Suppressor macrophage treated with lipopolysaccharide for 1 hour (primary cell): ENCODE results near the gene MAGI2.

Experiments
- DNase-seq, 3 donors: peaks; one replicate each; pipeline ENCODE4 v3.0.0-alpha.2; 2020 to 2022

Gene MAGI2

DNA sequence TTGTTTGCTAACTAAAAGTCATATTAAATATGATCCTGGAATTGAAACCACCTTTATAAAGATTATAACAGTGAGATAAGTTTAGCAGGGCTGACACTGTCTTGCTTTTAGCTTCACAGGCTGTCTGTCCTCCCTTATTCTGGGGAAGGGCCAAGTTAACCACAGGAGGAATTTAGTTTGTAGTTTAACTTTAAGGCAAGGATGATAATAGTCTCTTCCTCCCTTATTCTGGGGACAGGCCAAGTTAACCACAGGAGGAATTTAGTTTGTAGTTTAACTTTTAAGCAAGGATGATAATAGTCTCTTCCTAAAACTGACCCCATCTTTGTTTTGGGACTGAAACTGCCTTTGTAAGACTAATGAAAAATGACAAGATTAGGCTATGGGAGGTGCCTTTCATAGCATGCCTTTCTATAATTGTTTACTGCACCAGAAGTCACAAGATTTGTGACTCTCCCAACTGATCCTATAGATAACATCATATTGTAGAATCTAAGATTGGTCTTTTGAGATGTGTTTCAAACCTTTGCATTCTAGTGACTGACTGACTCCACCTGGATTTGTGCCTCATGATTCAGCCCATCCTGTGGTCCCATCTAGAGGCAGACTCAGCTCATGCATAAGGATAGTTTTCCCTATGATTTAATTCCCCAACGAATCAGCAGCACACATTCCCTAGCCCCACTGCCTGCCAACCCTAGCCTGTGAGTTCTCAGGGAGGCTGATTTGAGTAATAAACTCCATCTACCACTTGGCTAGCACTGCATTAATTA is 212.0 kb downstream of the MAGI2 start:
- DNase-seq = no peak

DNA sequence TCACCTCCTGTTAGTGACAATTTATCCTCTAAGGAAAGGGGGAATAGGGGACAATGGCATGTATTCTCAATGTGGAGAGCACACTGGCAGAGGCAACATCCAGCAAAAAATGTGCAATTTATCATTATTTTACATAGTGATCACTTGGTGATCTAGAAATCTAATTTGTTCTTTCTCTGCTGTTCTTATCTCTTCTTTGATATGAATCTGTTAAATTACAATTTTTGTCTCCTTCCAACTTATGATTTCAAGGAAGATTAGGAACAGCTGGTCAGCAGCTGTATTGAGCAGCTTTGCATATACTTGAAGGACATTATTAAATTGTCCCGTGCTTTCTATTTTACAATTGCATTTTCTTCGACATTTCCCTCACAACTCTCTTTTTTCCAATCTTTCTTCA is 213.1 kb downstream of the MAGI2 start:
- DNase-seq = no peak

DNA sequence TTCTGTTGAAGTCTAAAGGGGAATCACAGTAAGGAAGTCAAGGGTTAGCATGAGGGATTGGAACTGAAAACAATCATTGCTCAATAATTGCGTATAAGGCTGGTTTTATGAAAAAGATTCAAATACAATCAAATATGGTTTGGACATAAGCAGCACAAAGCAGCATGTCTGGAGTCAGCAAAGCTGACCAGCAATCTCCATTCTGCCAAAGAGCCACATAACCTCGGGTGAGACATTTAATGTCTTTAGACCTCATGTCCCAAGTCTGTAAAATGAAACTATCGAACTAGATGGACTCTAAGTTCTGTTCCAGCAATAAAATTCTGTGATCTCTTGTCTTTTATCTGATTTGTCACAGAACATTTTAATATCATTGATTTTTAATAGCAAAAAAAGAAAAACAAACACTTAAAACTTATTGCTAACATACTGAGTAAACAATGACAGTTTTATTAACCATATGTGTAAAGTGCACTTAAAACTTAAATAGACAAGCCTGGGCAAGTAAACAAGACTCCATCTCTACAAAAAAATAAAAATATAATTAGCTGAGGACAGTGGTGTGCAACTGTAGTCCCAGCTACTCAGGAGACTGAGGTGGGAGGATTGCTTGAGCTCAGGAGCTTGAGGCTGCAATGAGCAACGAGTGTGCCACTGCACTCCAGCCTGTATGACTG is 217.0 kb downstream of the MAGI2 start:
- no peak for DNase-seq

- no peak for DNase-seq
Measured at GRCh38 chr7:79227044-79227443, 226.4 kb downstream of the MAGI2 start.

DNA sequence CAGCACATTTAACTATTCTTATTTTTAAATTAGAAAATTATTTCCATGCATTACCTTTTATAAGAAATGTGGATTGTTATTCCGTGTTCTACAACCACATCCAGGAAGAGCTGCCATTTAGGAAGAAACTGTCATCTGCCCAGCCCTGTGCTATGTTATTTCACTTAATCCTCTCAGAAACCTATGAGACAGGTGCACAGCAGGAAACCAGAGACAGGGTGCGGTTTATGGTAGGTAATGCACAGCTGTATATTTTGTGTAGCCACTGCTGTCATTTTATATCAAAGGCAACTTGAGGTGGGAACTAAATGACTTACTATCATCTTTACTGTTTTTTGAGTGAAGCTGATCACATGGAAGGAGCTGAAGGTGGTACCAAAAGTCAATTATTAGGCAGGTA is 232.3 kb downstream of the MAGI2 start:
- DNase-seq = no peak

GRCh38 chr7:79217976-79218626 is 235.4 kb downstream of the MAGI2 start:
- no peak for DNase-seq

GRCh38 chr7:79217468-79217867 is 236.0 kb downstream of the MAGI2 start:
- no peak for DNase-seq

GRCh38 chr7:79216236-79216635 is 237.2 kb downstream of the MAGI2 start:
- no peak for DNase-seq

GRCh38 chr7:79212334-79212733 is 241.1 kb downstream of the MAGI2 start:
- DNase-seq = no peak

- no peak for DNase-seq
Measured at GRCh38 chr7:79211724-79212123, 241.7 kb downstream of the MAGI2 start.

- DNase-seq = no peak
Measured at GRCh38 chr7:79199961-79200360, 253.5 kb downstream of the MAGI2 start.

- DNase-seq = no peak
Measured at GRCh38 chr7:79199266-79199665, 254.2 kb downstream of the MAGI2 start.

DNA sequence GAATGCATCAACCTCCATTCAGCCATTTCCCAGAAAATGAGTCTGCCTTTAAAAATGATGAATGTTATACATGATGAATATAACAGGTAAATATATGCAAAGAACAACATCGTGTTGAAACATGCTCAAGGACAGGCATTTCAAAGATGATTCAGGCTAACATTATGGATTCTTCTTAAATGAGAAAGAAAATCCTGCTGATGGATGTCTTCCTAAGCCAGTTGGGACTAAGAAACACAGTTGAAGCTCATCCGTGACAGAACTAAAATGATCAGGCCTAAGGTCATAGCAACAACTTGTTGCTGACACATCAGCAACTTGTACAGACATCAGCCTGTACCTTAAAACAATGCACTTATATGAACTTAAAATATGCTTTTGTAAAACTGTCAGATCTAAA is 267.9 kb downstream of the MAGI2 start:
- no peak for DNase-seq

DNA sequence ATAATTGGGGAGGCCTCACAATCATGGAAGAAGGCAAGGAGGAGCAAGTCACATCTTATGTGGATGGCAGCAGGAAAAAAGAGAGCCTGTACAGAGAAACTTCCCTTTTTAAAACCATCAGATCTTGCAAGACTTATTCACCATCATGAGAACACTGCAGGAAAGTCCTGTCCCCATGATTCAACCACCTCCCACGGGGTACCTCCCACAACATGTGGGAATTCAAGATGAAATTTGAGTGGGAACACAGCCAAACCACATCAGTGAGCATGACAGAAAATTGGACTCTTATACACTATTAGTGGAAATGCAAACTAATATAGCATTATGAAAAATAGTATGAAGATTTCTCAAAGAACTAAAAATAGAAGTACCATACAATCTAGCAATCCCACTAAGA is 271.2 kb downstream of the MAGI2 start:
- DNase-seq = peak; percentile 63 to 76 (median 73)

DNA sequence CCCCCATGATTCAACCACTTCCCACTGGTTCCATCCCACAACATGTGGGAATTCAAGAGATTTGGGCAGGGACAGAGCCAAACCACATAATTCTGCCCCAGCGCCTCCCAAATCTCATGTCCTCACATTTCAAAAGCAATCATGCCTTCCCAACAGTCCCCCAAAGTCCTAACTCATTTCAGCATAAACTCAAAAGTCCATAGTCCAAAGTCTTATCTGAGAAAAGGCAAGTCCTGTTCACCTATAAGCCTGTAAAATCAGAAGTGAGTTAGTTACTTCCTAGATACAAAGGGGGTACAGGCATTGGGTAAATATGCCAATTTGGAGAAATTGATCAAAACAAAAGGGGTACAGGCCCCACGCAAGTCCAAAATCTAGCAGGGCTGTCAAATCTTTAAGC is 272.9 kb downstream of the MAGI2 start:
- no peak for DNase-seq

GRCh38 chr7:79176859-79177477 is 276.5 kb downstream of the MAGI2 start:
- DNase-seq = peak; percentile 26 to 39 (median 35)

DNA sequence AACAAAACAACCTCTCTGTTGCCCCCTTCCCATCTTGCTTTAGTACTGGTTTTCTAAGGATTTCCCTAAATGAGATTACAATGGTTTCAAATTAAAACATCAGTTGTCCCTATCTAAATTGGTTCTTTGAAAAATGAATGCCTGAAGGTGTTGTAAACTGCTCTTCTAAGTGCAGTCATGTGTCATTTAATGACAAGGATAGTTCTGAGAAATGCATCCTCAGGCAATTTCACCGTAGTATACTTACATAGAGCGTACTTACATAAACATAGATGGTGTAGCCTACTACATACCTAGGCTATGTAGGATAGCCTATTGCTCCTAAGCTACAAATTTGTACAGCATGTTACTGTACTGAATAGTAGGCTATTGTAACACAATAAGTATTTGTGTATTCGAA is 278.1 kb downstream of the MAGI2 start:
- DNase-seq = no peak

GRCh38 chr7:79165225-79165624 is 288.2 kb downstream of the MAGI2 start:
- no peak for DNase-seq

DNA sequence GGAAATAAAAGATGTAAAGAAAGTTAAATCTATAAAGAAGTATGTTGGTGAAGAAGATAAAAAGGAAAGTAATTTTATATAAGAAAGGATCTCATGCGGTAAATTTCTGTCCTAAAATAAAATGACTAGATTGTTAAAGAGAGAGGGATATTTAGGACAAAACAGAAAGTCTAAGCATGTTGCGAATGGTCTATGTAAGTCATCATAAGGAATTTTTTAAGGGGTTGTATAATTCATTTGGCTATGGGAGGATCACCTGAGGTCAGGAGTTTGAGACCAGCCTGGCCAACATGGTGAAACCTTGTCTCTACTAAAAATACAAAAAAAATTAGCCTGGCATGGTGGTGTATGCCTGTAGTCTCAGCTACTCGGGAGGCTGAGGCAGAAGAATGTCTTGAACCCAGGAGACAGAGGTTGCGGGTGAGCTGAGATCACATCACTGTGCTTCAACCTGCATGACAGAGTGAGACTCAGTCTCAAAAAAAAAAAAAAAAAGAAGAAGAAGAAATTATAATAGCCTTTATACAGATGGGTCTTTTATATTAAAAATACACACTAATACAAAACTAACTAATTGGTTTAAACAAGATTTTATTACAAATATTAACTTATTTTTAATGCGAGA is 294.3 kb downstream of the MAGI2 start:
- no peak for DNase-seq

DNA sequence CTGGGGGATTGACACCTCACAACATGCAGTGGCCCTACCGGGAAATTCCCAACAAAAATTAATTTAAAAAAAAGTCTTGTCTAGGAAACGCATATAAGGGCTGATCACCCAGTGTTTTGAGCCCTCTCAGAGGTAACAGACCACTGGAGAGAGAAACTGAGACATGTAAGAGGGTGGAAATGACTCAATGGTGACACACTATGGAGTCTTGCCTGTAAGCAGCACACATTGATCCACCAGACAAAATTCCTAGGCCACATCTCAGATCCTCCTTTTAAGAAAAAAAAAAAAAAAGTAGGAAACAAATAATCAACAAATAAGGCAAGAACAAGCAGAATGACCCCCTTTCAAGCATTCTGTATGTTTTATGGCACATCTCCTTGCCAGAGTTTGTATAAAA is 296.2 kb downstream of the MAGI2 start:
- DNase-seq = no peak

DNA sequence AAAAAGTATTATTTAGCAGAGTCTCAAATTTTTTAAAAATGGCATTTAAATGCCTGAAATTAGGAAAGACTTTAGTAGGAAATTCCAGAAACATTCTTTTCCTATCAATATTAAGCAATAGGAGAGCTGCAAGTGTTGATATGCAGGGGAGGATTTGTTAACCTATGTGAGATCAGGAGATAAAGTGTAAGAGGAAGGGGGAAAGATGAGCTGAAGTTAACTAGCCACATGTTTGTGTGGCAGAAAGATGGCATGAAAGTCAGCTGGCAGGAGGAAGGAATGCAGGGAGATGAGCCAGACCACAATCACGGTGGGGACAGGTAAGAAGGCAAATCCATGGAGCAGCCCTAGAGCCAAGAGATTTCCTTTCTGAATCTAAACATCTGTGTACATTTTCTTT is 303.6 kb downstream of the MAGI2 start:
- DNase-seq = no peak

DNA sequence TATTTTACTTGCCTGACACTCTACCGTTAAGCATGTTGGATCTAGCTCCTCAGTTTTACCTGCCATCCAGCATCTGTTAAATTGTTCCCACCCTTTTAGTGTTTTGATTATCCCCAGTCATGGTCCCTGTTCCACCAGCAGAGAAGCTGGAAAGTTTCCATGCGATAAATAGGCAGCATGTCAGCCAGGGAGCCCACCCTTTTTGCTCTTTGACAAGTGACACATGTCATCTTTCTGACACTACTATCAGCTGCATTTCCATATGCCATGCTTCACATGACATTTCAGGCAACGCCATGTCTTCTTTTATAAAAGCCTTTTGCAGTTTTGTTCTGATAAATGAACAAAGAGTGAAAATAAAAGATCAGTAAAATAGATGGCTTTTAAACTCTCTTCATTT is 310.8 kb downstream of the MAGI2 start:
- DNase-seq = no peak

- no peak for DNase-seq
Measured at GRCh38 chr7:79141252-79141651, 312.2 kb downstream of the MAGI2 start.
